Brain microvascular endothelial cell (primary cell): ENCODE data around the gene DMPK.

Source experiments
- DNase-seq: peaks from one replicate; pipeline ENCODE4 v3.0.0-alpha.2; 2020
- H3K27ac ChIP-seq: fragments of 250-450 bp; sonication (Bioruptor Pico); 2 replicates; pipeline ENCODE4 v1.5.1; 2020; ENCODE audit warnings: mild to moderate bottlenecking, moderate library complexity
- H3K27me3 ChIP-seq: fragments of 250-450 bp; sonication (Bioruptor Pico); replicated peaks from 2 replicates; pipeline ENCODE4 v1.5.1; 2020; ENCODE audit warnings: mild to moderate bottlenecking
- H3K36me3 ChIP-seq: fragments of 250-450 bp; sonication (Bioruptor Pico); replicated peaks from 2 replicates; pipeline ENCODE4 v1.5.1; 2020; ENCODE audit warnings: mild to moderate bottlenecking
- H3K4me3 ChIP-seq: 2 replicates; pipeline ENCODE4 v1.5.1; 2011; ENCODE audit warnings: low read depth, mild to moderate bottlenecking, control low read depth, low read length, moderate library complexity
- CTCF ChIP-seq: IDR thresholded peaks from 2 replicates; pipeline ENCODE4 v1.5.1; 2011; ENCODE audit warnings: low read depth, mild to moderate bottlenecking, moderate library complexity, low read length, control low read depth, inconsistent platforms; ENCODE audit errors: missing control alignments
- in situ Hi-C: cut with HindIII; loops from 2 replicates; pipeline ENCODE4 v1.10.0; 2017; ENCODE audit warnings: low sequenced_read_pairs, low pct_ligation_motif_present

The DMPK gene

DNA sequence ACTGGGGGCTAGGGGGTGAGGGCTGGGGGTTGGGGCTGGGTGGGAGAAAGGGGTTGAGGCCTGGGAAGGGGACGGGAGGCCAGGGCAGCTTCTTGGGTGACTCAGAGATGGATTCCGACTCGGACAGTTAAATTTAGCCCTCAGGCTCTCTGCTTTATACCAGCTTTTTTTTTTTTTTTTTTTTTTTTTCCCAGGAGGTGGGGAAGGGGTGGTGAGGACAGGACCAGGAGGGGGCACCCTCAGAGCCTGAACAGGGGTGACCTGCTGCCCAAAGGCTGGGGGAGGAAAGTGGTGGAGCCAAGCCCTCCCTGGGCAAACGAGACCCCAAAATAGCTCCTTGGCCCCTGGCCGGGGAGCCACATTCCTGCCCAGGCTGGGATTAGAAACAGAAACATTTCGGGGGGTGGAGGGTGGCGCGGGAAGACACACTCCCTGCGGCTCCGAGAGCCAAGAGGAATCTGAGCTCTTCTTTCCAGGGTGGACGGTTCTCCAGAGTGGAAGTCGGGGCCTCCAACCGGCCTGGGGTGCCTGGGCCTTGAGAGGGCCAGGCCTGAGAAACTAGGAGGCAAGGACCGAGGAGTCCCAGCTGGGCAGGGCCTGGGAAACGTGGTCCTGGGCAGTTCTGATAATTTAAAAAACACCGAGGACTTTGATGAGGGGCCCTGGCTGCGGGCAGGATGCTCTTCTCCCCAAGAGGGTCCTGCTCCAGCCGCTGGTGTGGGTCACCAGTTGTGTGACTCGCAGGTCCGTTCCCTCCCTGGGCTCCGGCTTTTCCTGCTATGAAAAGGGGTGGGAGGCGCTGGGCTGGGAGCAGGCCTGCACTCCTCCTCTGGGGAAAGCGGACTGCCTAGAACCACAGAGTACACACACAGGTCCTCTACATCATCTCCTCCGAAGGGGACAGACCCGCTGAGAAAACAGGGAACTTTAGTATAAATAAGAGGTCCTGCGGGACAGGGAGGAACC, 813 bp upstream of the DMPK start:
- Histone ChIP-seq H3K27ac (peak overlapping the region; percentile 35), H3K4me3 (peak overlapping the region; percentile 12), H3K36me3 (peaks cover 46% of the 10 kb centered on the region), H3K27me3 (no peaks in the 10 kb centered on the region)
- in situ Hi-C loops = no loop called here
- peak; percentile 28 for DNase-seq
- no peak for TF ChIP-seq CTCF

DNA sequence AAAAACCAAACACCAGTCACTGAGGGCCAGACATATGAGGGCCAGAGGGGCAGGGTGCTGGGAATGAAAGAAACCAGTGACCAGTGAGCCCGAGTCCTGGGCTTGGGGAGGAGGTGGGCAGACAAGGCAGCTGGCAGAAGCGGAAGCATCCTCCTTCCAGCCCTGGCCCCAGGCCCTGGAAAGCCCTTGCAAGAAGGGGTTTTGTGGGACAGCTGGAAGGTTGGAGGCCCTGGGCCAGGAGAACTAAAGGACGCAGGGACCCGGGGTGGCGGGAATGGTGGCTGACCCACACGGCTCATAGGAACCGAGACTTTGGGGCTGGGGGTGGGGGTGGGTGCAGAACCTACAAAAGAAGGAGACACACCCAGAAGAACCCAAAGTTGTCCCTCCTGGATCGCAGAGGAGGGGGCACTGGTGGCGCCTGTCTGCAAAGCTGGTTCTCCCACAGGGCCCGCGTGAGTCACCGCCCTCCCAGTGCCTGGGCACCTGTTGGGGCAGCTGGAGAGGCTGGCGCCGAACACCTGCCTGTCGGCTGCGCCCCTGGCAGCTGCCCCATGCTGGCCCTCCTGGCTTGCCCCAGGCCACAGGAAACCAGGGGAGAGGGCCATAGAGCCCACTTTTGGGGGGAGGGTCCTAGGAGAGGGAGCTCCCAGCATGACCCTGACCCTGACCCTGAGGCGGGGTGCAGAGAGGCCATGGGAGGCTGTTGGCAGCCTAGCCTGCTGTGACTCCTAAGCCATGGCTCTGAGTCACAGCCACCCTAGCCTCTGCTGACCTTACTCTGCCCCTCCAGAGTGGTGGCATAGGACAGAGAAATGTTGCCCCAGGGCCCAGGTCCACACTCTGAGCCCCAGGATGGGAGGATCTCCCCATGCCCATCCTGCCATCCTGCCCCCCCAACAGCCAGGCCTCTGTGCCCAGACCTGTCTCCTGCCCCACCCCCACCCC, 802 bp downstream of the DMPK start:
- H3K27me3 ChIP-seq = no peaks in the 10 kb centered on the region
- H3K36me3 ChIP-seq = peaks cover 50% of the 10 kb centered on the region
- peak overlapping the region; percentile 37 for H3K4me3 ChIP-seq
- in situ Hi-C loops = no loop called here
- no peak overlapping the region for H3K27ac ChIP-seq
- DNase-seq = no peak
- TF ChIP-seq CTCF = no peak

DNA sequence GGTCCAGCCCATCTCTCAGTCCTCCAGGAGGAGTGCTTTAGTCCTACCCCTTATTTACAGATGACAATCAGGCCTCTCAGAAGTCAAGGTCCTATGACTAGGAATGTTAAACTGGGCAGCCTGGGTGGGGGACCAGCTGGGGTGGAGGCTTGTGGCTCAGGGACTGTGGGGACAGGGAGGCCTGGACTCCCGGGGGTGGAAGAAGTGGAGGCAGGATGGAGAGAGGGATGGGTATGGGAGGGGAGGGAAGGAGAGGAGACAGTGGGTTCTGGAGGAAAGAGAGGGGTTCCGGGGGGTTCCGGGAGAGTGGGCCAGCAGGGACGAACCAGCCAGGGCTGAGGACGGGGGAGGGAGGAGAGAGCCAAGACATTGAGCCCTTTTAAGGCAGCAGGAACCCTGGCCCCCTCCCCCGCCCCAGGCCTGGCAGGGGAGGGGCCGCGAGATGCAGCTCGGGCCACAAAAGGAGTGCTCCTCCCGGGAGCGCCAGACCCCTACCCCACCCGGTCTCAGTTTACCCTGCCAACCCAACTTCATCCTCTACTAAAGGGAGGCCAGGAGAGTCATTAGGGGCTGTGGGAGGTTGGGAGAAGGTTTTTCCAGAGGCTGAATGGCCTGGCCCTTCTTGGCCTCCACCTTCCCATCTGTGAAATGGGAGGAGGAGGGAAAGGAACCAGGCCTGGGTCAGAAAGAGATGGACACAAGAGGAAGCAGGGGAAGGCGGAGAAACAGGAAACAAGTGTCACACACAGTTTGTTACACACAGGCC, 1.7 kb downstream of the DMPK start:
- H3K27ac ChIP-seq = no peak overlapping the region
- no peak overlapping the region for H3K4me3 ChIP-seq
- no peaks in the 10 kb centered on the region for H3K27me3 ChIP-seq
- no peak for DNase-seq
- in situ Hi-C loops = no loop called here
- H3K36me3 ChIP-seq = peaks cover 43% of the 10 kb centered on the region
- no peak for TF ChIP-seq CTCF

DNA sequence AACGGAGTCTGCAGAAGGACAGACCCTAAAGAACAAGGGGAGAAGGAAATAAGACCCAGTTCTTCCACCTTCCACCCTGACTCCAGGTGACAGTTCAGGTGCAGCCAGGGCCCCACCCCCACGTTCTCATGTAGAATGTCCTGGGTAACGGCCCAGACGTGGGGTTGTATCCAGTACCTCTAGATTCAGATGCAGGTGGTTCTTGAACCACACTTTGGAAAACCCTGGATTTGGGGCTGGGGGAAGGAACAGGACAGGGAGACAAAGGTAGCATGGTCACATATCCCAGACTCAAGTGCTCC, 2.2 kb downstream of the DMPK start:
- no peak overlapping the region for H3K4me3 ChIP-seq

More for the DNA sequence above, 2.2 kb downstream of the DMPK start:
- in situ Hi-C loops = no loop called here
- H3K27ac ChIP-seq = no peak overlapping the region
- TF ChIP-seq CTCF = no peak
- DNase-seq = no peak
- peaks cover 37% of the 10 kb centered on the region for H3K36me3 ChIP-seq
- H3K27me3 ChIP-seq = no peaks in the 10 kb centered on the region
